ENCODE data around the gene PSMD11. TPM values are rescaled to one million over a fixed set of nuclear protein-coding genes. Genes with fewer than 3 reads are reported as not detected.

PSMD11 gene
- total RNA-seq, 1 experiment from 2014 or later: 123 TPM

GRCh38 chr17:32519228-32520103, 75.2 kb downstream of the PSMD11 start:
- ChIA-PET POLR2A (interaction anchor here (0.6 kb wide), 2 partner anchors 32 to 357 kb away, joined by 3 read pairs; no protein-coding TSS in a partner anchor), CTCF (interaction anchor here (0.6 kb wide), 2 partner anchors 56 to 245 kb away, joined by 4 read pairs; no protein-coding TSS in a partner anchor)
- no peaks in the 10 kb centered on the region for H3K9me3 Mint-ChIP-seq (ENCODE audit: unreplicated experiment)
- no peaks in the 10 kb centered on the region for H3K36me3 Mint-ChIP-seq (ENCODE audit: insufficient read depth, unreplicated experiment)
- intact Hi-C loops (cut with micrococcal nuclease): no loop called here
- H3K27me3 Mint-ChIP-seq (ENCODE audit: insufficient read depth, unreplicated experiment): no peaks in the 10 kb centered on the region
- no peak for TF ChIP-seq CTCF (IDR thresholded peaks at IDR 0.05; ENCODE audit: unreplicated experiment)
- DNase-seq (ENCODE audit: unreplicated experiment): peak; percentile 42
- H3K4me1 Mint-ChIP-seq (ENCODE audit: insufficient read depth, unreplicated experiment): peaks cover 6% of the 10 kb centered on the region
- no peak overlapping the region for H3K27ac Mint-ChIP-seq (ENCODE audit: low read depth, unreplicated experiment)
- no TSS peak for BruUV-seq (replicated peaks)
- peak overlapping the region; percentile 61 for H3K4me3 Mint-ChIP-seq (ENCODE audit: unreplicated experiment)

- POLR2A ChIA-PET: interaction anchor here (1.4 kb wide), 1 partner anchor 108 kb away, joined by 4 read pairs; no protein-coding TSS in a partner anchor
- Mint-ChIP-seq H3K4me3 (ENCODE audit: unreplicated experiment) (peak overlapping the region; percentile 61), H3K9me3 (ENCODE audit: unreplicated experiment) (no peaks in the 10 kb centered on the region), H3K27ac (ENCODE audit: low read depth, unreplicated experiment) (no peak overlapping the region), H3K27me3 (ENCODE audit: insufficient read depth, unreplicated experiment) (no peaks in the 10 kb centered on the region), H3K36me3 (ENCODE audit: insufficient read depth, unreplicated experiment) (no peaks in the 10 kb centered on the region), H3K4me1 (ENCODE audit: insufficient read depth, unreplicated experiment) (peaks cover 6% of the 10 kb centered on the region)
- CTCF ChIA-PET: no interaction called here
- no TSS peak for BruUV-seq (replicated peaks)
- no peak for TF ChIP-seq CTCF (IDR thresholded peaks at IDR 0.05; ENCODE audit: unreplicated experiment)
- no peak for DNase-seq (ENCODE audit: unreplicated experiment)
- intact Hi-C loops (cut with micrococcal nuclease): no loop called here
Measured at GRCh38 chr17:32520104-32520701, 75.9 kb downstream of the PSMD11 start.

- no TSS peak for BruUV-seq (replicated peaks)
- no peaks in the 10 kb centered on the region for H3K9me3 Mint-ChIP-seq (ENCODE audit: unreplicated experiment)
- no peaks in the 10 kb centered on the region for H3K27me3 Mint-ChIP-seq (ENCODE audit: insufficient read depth, unreplicated experiment)
- peaks cover 6% of the 10 kb centered on the region for H3K4me1 Mint-ChIP-seq (ENCODE audit: insufficient read depth, unreplicated experiment)
- intact Hi-C loops (cut with micrococcal nuclease): no loop called here
- no peak overlapping the region for H3K27ac Mint-ChIP-seq (ENCODE audit: low read depth, unreplicated experiment)
- ChIA-PET CTCF (no interaction called here), POLR2A (interaction anchor here (1.4 kb wide), 1 partner anchor 107 kb away, joined by 4 read pairs; no protein-coding TSS in a partner anchor)
- no peak overlapping the region for H3K4me3 Mint-ChIP-seq (ENCODE audit: unreplicated experiment)
- DNase-seq (ENCODE audit: unreplicated experiment): no peak
- TF ChIP-seq CTCF (IDR thresholded peaks at IDR 0.05; ENCODE audit: unreplicated experiment): no peak
- no peaks in the 10 kb centered on the region for H3K36me3 Mint-ChIP-seq (ENCODE audit: insufficient read depth, unreplicated experiment)
Measured at GRCh38 chr17:32520737-32521404, 76.6 kb downstream of the PSMD11 start.

Measured in MCF 10A (cell line).